PC-3 (cell line): ENCODE results near the gene CARD19. TPM values are rescaled to one million over a fixed set of nuclear protein-coding genes. Genes with fewer than 3 reads are reported as not detected.
"Not testable (repeated sequence)": the region's sequence is repeated elsewhere in the genome, so short reads cannot be mapped to it uniquely, and the experiment has no call there.

Source experiments
- ATAC-seq: fragments of 200-7000 bp; cut with Tn5 transposase; 2 replicates; pipeline ENCODE4 v1.9.1; 2020; ENCODE audit warnings: mild to moderate bottlenecking, moderate library complexity
- BruUV-seq: library from RNA; stranded (reverse); fragments of 400-500 nt; replicated peaks from 2 replicates; lab custom pipeline; 2021; lab: Mats Ljungman, UMichigan
- CTCF ChIA-PET: fragments of 300-600 bp; sonication (Branson Sonifier 250); formaldehyde crosslinking; loops from one replicate; lab custom pipeline; 2022; ENCODE audit warnings: antibody characterized with exemption; lab: Charles Lee
- POLR2A ChIA-PET: fragments of 300-600 bp; sonication (Branson Sonifier 250); formaldehyde crosslinking; loops from one replicate; lab custom pipeline; 2022; ENCODE audit warnings: antibody characterized with exemption; ENCODE audit not compliant: unreplicated experiment; lab: Charles Lee
- DNase-seq: peaks from one replicate; pipeline ENCODE4 v3.0.0-alpha.2; 2015
- H2AFZ ChIP-seq: fragments of 300-600 bp; sonication (generic); 2 replicates; pipeline ENCODE4 v1.6.0; 2016; ENCODE audit warnings: antibody characterized with exemption, low read length
- H3F3A ChIP-seq: fragments of 300-600 bp; sonication (generic); one replicate; pipeline ENCODE4 v1.6.0; 2017; ENCODE audit warnings: antibody characterized with exemption, low read length, control low read depth, mild to moderate bottlenecking; ENCODE audit not compliant: unreplicated experiment
- H3K27ac ChIP-seq: fragments of 300-600 bp; sonication (generic); 2 replicates; pipeline ENCODE4 v1.5.1; 2016; ENCODE audit warnings: mild to moderate bottlenecking, low read length
- H3K27me3 ChIP-seq: fragments of 300-600 bp; sonication (generic); 2 replicates; pipeline ENCODE4 v1.6.1; 2016; ENCODE audit warnings: low read length, mixed read lengths
- H3K36me3 ChIP-seq: fragments of 300-600 bp; sonication (generic); 2 replicates; pipeline ENCODE4 v1.6.1; 2016; ENCODE audit warnings: low read depth, mixed run types, low read length, mixed read lengths
- H3K4me1 ChIP-seq: fragments of 300-600 bp; sonication (generic); 2 replicates; pipeline ENCODE4 v1.5.1; 2016; ENCODE audit warnings: low read length; ENCODE audit not compliant: insufficient read depth
- H3K4me2 ChIP-seq: fragments of 300-600 bp; sonication (generic); 2 replicates; pipeline ENCODE4 v1.6.0; 2016; ENCODE audit warnings: low read length
- H3K4me3 ChIP-seq: fragments of 300-600 bp; sonication (generic); 2 replicates; pipeline ENCODE4 v1.5.1; 2016; ENCODE audit warnings: mild to moderate bottlenecking, low read length, mixed read lengths
- H3K79me2 ChIP-seq: fragments of 300-600 bp; sonication (generic); 2 replicates; pipeline ENCODE4 v1.6.1; 2017; ENCODE audit warnings: low read length, mixed read lengths
- H3K9ac ChIP-seq: fragments of 300-600 bp; sonication (generic); 2 replicates; pipeline ENCODE4 v1.6.0; 2016; ENCODE audit warnings: mild to moderate bottlenecking, low read length
- H3K9me2 ChIP-seq: fragments of 300-600 bp; sonication (generic); replicated peaks from 2 replicates; pipeline ENCODE4 v1.6.1; 2016; ENCODE audit warnings: mixed run types, low read length, mixed read lengths
- H3K9me3 ChIP-seq: fragments of 300-600 bp; sonication (generic); 2 replicates; pipeline ENCODE4 v1.6.1; 2016; ENCODE audit warnings: low read length, mixed read lengths
- H4K20me1 ChIP-seq: fragments of 300-600 bp; sonication (generic); 2 replicates; pipeline ENCODE4 v1.6.1; 2016; ENCODE audit warnings: low read length, mixed read lengths
- CTCF ChIP-seq: fragments of 300-600 bp; sonication (generic); conservative IDR thresholded peaks from 2 replicates; pipeline ENCODE4 v1.5.1; 2017; ENCODE audit warnings: antibody characterized with exemption, low read depth, mild to moderate bottlenecking, low read length
- EZH2 ChIP-seq: fragments of 300-600 bp; sonication (generic); IDR thresholded peaks from one replicate; pipeline ENCODE4 v1.6.1; 2017; ENCODE audit warnings: antibody characterized with exemption, mild to moderate bottlenecking, low read length; ENCODE audit not compliant: unreplicated experiment
- EZH2phosphoT487 ChIP-seq: fragments of 300-600 bp; sonication (generic); IDR thresholded peaks from 2 replicates; pipeline ENCODE4 v1.6.1; 2018; ENCODE audit warnings: mild to moderate bottlenecking, antibody characterized with exemption, low read length, borderline replicate concordance
- intact Hi-C: fragments of 100-400 bp; cut with micrococcal nuclease; formaldehyde crosslinking; loops from 2 replicates; pipeline ENCODE4 v1.9.0; 2023
- total RNA-seq: library from RNA; depleted of rRNA; stranded (reverse); fragments of >200 nt; gene quantifications from 2 replicates; pipeline ENCODE4 v1.2.3, GENCODE V29; 2014

CARD19 gene
- total RNA-seq, 1 experiment from 2014 or later = 68.6 TPM

DNA sequence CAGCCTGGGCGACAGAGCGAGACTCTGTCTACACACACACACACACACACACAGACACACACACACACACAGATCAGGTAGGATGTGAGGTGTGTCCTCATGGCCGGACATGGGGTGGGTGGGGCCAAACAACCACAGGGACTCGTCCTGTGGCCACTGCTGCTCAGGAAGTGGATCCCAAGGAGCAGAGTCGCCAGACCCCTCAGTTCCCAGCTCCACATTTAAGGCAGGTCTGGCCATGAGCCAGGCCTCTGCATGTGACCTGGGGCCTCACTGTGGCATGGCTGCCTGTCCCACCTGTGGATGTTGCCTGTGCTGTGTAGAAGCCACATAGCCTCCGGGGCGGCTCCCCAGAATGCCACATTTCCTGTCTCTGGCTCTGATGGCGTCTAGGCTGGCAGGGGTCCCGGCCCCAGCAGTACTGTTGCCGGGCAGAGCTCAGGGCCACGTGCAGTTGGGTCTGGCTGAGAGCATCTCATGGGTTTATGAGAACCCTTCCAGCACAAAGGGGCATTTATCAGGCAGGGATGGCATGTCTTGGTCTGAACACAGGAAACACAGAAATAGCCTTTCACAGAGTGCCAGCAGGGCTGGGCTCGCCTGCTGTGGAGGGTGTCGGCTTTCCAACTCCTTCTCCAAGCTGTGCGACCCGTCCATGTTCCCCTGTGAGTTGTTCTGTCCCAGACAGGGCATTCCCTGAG is 48.0 kb downstream of the CARD19 start:
- H3K4me3 ChIP-seq = no peak overlapping the region
- POLR2A ChIA-PET = no interaction called here
- H3K4me2 ChIP-seq = no peak overlapping the region

DNA sequence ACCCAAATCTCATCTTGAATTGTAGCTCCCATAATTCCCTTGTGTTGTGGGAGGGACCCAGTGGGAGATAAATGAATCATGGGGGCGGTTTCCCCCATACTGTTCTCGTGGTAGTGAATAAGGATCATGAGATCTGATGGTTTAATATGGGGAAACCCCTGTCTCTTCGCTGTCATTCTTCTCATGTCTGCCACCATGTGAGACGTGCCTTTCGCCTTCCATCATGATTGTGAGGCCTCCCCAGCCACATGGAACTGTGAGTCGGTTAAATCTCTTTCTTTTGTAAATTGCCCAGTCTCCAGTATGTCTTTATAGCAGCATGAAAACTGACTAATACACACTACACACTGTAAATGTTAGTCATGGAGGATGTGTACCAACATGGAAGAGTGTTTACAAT is 50.7 kb downstream of the CARD19 start:
- POLR2A ChIA-PET, H3F3A ChIP-seq, H3K9me3 ChIP-seq, H4K20me1 ChIP-seq, CTCF ChIA-PET, H3K27me3 ChIP-seq, H2AFZ ChIP-seq, ATAC-seq, BruUV-seq, H3K4me2 ChIP-seq, H3K27ac ChIP-seq, H3K4me3 ChIP-seq, H3K9me2 ChIP-seq, H3K9ac ChIP-seq, H3K36me3 ChIP-seq, H3K79me2 ChIP-seq, intact Hi-C loops, DNase-seq: not testable (repeated sequence)
- H3K4me1 ChIP-seq = 0 out of 2 replicates have a peak, but pooled peaks cover 12% of the 10 kb centered on the region

More for the DNA sequence above, 48.0 kb downstream of the CARD19 start:
- no peaks in the 10 kb centered on the region for H3K27me3 ChIP-seq
- CTCF ChIA-PET = no interaction called here
- TF ChIP-seq EZH2 (no peak), CTCF (no peak), EZH2phosphoT487 (no peak)
- intact Hi-C loops = no loop called here
- H3K9me2 ChIP-seq = no peaks in the 10 kb centered on the region
- 0 out of 2 replicates have a peak overlapping the region, but pooled peaks have one; percentile 43 for H2AFZ ChIP-seq
- no peaks in the 10 kb centered on the region for H3F3A ChIP-seq
- H3K9ac ChIP-seq = no peak overlapping the region
- H3K79me2 ChIP-seq = no peaks in the 10 kb centered on the region
- DNase-seq (no peak), ATAC-seq (peak; percentile 56)
- no peaks in the 10 kb centered on the region for H4K20me1 ChIP-seq
- no peak overlapping the region for H3K27ac ChIP-seq
- no peaks in the 10 kb centered on the region for H3K9me3 ChIP-seq
- no TSS peak for BruUV-seq
- 0 out of 2 replicates have a peak, but pooled peaks cover 9% of the 10 kb centered on the region for H3K4me1 ChIP-seq
- no peaks in the 10 kb centered on the region for H3K36me3 ChIP-seq

GRCh38 chr9:93147632-93148031 is 51.6 kb downstream of the CARD19 start:
- Histone ChIP-seq H3F3A (no peaks in the 10 kb centered on the region), H3K27ac (no peak overlapping the region), H3K4me1 (0 out of 2 replicates have a peak, but pooled peaks cover 12% of the 10 kb centered on the region), H3K79me2 (no peaks in the 10 kb centered on the region), H4K20me1 (no peaks in the 10 kb centered on the region), H3K4me3 (no peak overlapping the region), H3K36me3 (no peaks in the 10 kb centered on the region), H2AFZ (no peak overlapping the region), H3K9ac (no peak overlapping the region), H3K9me2 (no peaks in the 10 kb centered on the region), H3K27me3 (no peaks in the 10 kb centered on the region), H3K4me2 (no peak overlapping the region), H3K9me3 (no peaks in the 10 kb centered on the region)
- no peak for TF ChIP-seq EZH2phosphoT487
- no peak for TF ChIP-seq EZH2
- no peak for TF ChIP-seq CTCF
- POLR2A ChIA-PET = no interaction called here
- no TSS peak for BruUV-seq
- ATAC-seq = no peak
- intact Hi-C loops = no loop called here
- no peak for DNase-seq
- CTCF ChIA-PET = no interaction called here
